NK-92 (cell line): Measurements from ENCODE around the gene IL1RAPL2.

Experiments
- DNase-seq: peaks from one replicate; lab custom pipeline; 2025; ENCODE audit not compliant: unreplicated experiment; lab: John Stamatoyannopoulos, UW

IL1RAPL2 gene

GRCh38 chrX:105543283-105543682 is 977.3 kb downstream of the IL1RAPL2 start:
- no peak for DNase-seq

- DNase-seq, result no peak
Measured at GRCh38 chrX:105550043-105550663, 984.2 kb downstream of the IL1RAPL2 start.

GRCh38 chrX:105552395-105552794 is 986.4 kb downstream of the IL1RAPL2 start:
- no peak for DNase-seq

- DNase-seq, result no peak
Measured at GRCh38 chrX:105553118-105553517, 987.1 kb downstream of the IL1RAPL2 start.

GRCh38 chrX:105564501-105564900 is 998.5 kb downstream of the IL1RAPL2 start:
- no peak for DNase-seq

GRCh38 chrX:105565856-105566255 is 999.9 kb downstream of the IL1RAPL2 start:
- no peak for DNase-seq

- no peak for DNase-seq
Measured at GRCh38 chrX:105567082-105567481, 1001.1 kb downstream of the IL1RAPL2 start.

GRCh38 chrX:105608745-105609144 is 1042.7 kb downstream of the IL1RAPL2 start:
- no peak for DNase-seq

- no peak for DNase-seq
Measured at GRCh38 chrX:105609530-105609929, 1043.5 kb downstream of the IL1RAPL2 start.

GRCh38 chrX:105610411-105610810 is 1044.4 kb downstream of the IL1RAPL2 start:
- no peak for DNase-seq

GRCh38 chrX:105618393-105619101 is 1052.5 kb downstream of the IL1RAPL2 start:
- DNase-seq, result no peak

- DNase-seq, result no peak
Measured at GRCh38 chrX:105634180-105634579, 1068.2 kb downstream of the IL1RAPL2 start.

GRCh38 chrX:105635794-105636193 is 1069.8 kb downstream of the IL1RAPL2 start:
- no peak for DNase-seq

GRCh38 chrX:105636667-105637066 is 1070.7 kb downstream of the IL1RAPL2 start:
- DNase-seq, result no peak

- DNase-seq, result no peak
Measured at GRCh38 chrX:105645667-105646357, 1079.8 kb downstream of the IL1RAPL2 start.

- no peak for DNase-seq
Measured at GRCh38 chrX:105646592-105647372, 1080.8 kb downstream of the IL1RAPL2 start.

- no peak for DNase-seq
Measured at GRCh38 chrX:105647749-105648148, 1081.8 kb downstream of the IL1RAPL2 start.

GRCh38 chrX:105648732-105649131 is 1082.7 kb downstream of the IL1RAPL2 start:
- DNase-seq, result no peak

- no peak for DNase-seq
Measured at GRCh38 chrX:105650577-105650976, 1084.6 kb downstream of the IL1RAPL2 start.

- DNase-seq, result no peak
Measured at GRCh38 chrX:105650986-105651385, 1085.0 kb downstream of the IL1RAPL2 start.

- DNase-seq, result no peak
Measured at GRCh38 chrX:105653891-105654290, 1087.9 kb downstream of the IL1RAPL2 start.
